GM19328 (cell line): Measurements from ENCODE around the gene PNMA8C.
"Not testable (repeated sequence)": the region's sequence is repeated elsewhere in the genome, so short reads cannot be mapped to it uniquely, and the experiment has no call there.

Source experiments
- ATAC-seq: cut with Tn5 transposase; IDR thresholded peaks from one replicate; pipeline ENCODE4 v1.9.1; 2021; ENCODE audit warnings: mild to moderate bottlenecking, moderate library complexity; ENCODE audit not compliant: unreplicated experiment

PNMA8C gene

GRCh38 chr19:46390866-46391265 lies 37.9 kb downstream of the PNMA8C start:
- no peak for ATAC-seq

DNA sequence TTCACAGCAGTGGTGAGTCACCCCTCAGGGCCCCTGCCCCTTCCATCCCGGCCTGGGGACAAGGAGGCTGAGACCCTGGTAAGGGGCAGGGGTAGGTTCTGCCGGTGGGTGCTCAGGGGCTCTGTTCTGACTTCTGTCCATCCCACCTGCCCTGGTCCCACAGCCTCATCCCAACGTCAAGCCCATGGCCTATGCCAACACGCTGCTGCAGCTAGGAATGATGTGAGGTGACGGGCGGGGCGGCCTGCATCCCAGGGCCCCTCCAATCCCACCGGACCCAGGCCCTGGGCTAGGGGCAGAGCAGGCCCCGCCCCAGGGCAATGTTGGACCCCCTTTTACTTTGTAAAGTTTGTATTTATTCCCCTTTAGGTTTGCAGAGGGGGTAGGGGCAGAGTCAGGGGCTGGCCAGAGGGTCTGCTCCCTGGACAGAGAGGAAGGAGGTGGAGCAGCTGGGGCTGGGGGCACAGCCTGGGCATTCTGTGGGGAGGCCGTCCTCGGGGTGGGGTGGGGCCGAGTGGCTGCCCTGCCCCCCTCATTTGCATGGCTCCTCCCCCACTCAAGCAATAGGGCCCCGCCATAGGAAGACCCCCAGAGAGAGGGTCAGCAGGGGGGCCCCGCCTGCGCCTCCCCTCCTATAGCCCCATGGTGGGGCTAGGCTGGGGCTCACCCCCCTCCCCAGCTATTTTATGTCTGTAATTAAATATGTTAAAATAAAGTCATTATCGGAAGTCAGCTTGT lies 38.4 kb downstream of the PNMA8C start:
- no peak for ATAC-seq

DNA sequence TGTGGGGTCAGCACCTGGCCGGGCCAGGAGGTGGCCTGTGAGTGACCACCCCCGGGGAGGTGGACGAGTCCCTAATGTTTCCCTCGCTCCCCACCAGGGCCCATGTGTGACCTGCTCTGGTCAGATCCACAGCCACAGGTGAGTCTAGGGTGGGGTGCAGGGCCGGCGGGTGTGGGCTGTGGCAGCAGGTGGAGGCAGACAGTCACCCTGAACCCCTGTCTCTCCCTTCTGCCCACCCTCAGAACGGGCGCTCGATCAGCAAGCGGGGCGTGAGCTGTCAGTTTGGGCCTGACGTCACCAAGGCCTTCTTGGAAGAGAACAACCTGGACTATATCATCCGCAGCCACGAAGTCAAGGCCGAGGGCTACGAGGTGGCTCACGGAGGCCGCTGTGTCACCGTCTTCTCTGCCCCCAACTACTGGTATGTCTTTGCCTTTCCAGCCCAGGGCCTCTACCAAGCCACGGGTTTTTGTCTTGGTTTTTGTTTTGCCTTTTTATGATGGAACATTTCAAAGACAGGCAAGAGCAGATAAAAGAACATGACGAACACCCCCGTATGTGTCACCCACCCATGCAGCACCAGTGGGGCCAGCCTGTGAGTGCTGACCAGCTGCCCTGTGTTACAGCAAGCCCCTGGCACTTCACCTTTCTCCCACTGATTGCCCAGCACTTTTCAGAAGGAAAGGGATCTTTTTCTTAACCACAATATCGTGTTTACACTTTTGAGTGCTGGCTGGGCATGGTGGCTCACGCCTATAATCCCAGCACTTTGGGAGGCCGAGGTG lies 40.2 kb downstream of the PNMA8C start:
- ATAC-seq: no peak

DNA sequence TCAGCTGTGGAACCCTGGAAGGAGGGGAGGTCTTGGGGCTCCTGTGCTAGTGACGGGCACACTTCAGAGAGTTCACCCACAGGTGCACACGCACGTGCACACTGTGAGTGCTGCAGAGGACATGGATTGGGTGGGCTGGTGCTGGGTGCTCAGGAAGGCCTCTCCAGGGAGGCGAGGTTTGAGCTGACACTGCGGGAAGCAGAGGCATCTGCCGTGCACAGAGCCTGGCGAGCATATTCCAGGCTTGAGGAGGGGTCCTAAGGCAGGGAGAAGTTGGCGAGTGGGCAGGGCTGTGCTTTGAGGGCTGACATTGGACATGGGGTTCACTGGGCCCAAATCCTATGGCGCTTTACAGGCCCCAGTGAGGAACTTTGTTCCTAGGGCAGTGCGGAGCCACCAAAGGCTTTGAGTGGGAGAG lies 41.0 kb downstream of the PNMA8C start:
- no peak for ATAC-seq

- ATAC-seq: no peak
These were observed 41.6 kb downstream of the PNMA8C start for GRCh38 chr19:46386996-46387712.

DNA sequence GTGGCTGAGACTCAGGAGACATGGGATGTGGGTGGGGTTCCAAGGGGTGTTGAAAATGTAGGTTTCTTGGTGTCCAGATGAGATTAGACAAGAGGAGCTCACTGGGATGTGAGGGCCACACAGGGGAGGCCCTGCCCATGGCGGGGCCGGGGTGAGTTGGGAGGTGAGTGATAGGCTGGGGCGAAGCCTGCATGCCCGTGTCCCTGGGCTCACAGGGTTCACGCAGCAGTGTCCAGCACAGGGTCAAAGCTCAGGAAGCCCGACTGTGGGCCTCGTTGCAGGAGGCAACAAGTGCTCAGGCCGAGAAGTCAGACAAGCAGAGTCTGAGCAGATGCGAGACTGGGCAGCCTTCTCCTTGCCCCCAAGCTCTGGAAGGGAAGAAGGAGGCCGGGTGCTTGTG lies 42.6 kb downstream of the PNMA8C start:
- ATAC-seq: no peak

DNA sequence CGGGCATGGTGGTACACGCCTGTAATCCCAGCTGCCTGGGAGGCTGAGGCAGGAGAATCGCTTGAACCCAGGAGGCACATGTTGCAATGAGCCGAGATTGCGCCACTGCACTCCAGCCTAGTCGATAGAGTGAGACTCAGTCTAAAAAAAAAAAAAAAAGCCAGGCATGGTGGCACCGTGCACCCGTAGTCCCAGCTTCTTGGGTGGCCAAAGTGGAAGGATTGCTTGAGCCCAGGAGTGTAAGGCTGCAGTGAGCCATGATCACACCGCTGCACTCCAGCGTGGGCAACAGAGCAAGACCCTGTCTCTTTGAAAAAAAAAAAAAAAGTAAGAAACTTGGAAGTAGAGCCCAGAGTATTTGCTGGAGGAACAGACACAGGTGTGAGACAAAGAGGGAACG lies 43.1 kb downstream of the PNMA8C start:
- ATAC-seq: no peak

- no peak for ATAC-seq
These were observed 44.3 kb downstream of the PNMA8C start for GRCh38 chr19:46384396-46384795.

DNA sequence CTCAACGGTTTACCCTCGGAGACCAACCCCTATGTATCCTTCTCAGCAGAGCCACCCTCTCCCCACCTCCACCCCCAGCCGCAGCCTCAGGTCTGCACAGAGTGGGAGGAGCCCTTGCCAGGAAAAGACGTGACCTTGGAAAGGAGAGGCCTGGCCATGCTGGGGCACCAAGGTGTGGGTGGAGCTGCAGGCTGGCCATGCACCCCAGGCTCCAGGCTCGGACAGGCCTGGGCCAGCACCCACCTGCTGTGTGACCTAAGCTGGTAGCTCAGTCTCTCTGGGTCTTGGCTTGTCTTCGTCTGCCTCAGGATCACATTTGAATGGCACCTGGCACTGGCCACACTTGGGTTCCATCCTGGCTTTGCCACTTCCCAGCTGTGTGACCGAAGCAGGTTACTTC lies 44.9 kb downstream of the PNMA8C start:
- no peak for ATAC-seq

GRCh38 chr19:46383171-46383815 lies 45.4 kb downstream of the PNMA8C start:
- ATAC-seq: no peak

DNA sequence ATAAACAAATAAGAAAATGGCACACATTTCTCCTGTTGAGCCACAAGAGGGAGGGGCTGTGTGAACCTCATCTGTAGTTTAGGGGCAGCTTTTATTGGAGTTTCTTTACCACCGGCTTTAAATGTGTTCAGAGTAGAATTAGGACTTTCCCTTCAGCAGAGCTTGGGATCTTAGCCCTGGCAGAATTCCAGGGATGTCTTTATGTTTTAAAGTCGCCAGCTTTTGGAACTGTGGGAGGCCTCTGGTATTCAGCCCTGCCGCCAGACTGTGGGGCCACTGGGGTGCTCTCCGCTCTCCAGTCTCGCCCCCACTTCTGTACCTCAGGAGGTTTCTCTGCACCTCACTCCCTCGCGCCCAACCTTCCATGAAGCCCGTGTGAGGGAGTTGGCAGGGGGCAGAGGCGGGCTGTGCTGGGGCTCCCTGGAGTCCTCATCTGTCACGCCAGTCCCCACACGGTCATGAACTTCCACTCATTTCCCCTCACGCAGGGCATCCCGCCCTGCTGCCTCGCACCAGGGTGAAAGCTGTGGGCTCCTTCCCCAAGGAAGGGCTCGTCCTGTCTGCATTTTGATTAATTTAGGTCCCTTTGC lies 46.9 kb downstream of the PNMA8C start:
- no peak for ATAC-seq

DNA sequence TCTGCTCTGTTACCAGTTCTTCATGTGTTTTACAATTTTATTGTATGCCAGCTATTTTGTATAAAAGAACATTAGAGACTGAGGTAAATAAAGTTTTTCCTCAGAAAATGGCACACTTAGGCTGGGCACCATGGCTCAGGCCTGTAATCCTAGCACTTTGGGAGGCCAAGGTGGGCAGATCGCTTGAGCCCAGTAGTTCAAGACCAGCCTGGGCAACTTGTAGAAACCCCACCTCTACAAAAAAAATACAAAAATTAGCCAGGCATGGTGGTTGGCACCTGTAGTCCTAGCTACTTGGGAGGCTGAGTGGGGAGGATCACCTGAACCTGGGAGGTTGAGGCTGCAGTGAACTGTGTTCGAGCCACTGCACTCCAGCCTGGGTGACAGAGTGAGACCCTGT lies 47.4 kb downstream of the PNMA8C start:
- ATAC-seq: no peak

DNA sequence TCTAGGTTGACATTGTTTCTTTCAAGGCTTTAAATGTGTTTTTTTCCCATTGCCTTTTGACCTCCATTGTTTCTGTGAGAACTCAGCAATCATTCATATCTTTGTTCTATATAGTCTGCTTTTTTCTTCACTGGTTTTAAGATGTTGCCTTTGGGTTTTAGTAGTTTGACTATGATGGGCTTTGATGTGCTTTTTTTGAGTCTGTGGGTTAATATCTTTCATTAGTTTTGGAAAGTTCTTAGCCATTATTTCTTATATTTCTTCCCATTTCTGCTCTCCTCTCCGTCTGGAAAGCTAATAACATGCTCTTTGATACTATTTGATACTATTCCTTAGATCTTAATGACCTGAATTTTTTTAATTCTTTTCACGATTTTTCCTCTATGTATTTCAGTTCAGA lies 48.0 kb downstream of the PNMA8C start:
- no peak for ATAC-seq

DNA sequence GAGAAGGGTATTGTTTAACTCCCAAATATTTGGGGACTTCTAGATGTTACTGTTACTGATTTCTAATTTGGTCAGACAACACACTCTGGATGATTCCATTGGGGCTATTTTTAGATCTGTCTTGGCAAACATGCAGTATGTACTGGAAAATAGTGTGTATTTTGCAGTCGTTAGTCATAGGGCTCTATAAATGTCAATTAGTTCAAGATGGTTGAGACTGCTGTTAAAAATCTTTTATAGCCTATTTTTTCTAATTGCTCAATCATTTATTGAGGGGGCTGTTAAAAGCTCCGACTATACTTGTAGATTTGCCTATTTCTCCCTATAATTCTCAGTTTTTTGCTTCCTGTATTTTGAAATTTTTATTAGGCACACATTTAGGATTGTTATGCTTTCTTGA lies 50.5 kb downstream of the PNMA8C start:
- ATAC-seq: no peak

GRCh38 chr19:46376241-46377153 lies 52.2 kb downstream of the PNMA8C start:
- ATAC-seq: no peak

- ATAC-seq: not testable (repeated sequence)
These were observed 53.2 kb downstream of the PNMA8C start for GRCh38 chr19:46375476-46376067.
